ENCODE measurements around the gene PIK3R3. TPM values are rescaled to one million over a fixed set of nuclear protein-coding genes. Genes with fewer than 3 reads are reported as not detected.

PIK3R3 gene
- total and polyA plus RNA-seq, 8 donors: 3.4 to 33.8 (median 12.4) TPM

GRCh38 chr1:46011121-46011695 is 121.2 kb downstream of the PIK3R3 start:
- Histone ChIP-seq H3K27me3 (no peaks in the 10 kb centered on the region), H3K36me3 (peaks cover 28 to 73% (median 59%) of the 10 kb centered on the region in 4 donors), H3K9me3 (no peaks in the 10 kb centered on the region), H3K4me1 (peaks cover 0 to 5% (median 0%) of the 10 kb centered on the region in 4 donors), H3K4me3 (no peak overlapping the region), H3K27ac (no peak overlapping the region)
- DNase-seq: no peak
- intact Hi-C loops (cut with DNase I; ENCODE audit: low total_unique reads): no loop called here
- 77 to 90% (median 87%) methylated on average over 7 of the region's 7 CpGs for WGBS, 5 donors
- TF ChIP-seq POLR2A (IDR thresholded peaks at IDR 0.05) (no peak), POLR2AphosphoS5 (IDR thresholded peaks at IDR 0.05) (no peak), CTCF (IDR thresholded peaks at IDR 0.05) (no peak), EP300 (IDR thresholded peaks at IDR 0.05) (no peak)

GRCh38 chr1:46010611-46011010 is 121.8 kb downstream of the PIK3R3 start:
- intact Hi-C loops (cut with DNase I; ENCODE audit: low total_unique reads): no loop called here
- H3K4me1 ChIP-seq: peaks cover 0 to 11% (median 0%) of the 10 kb centered on the region in 4 donors
- WGBS, 5 donors: 92 to 96% (median 94%) methylated on average over 6 of the region's 6 CpGs
- no peaks in the 10 kb centered on the region for H3K9me3 ChIP-seq
- TF ChIP-seq POLR2AphosphoS5 (IDR thresholded peaks at IDR 0.05): no peak
- TF ChIP-seq EP300 (IDR thresholded peaks at IDR 0.05): no peak
- TF ChIP-seq CTCF (IDR thresholded peaks at IDR 0.05): no peak
- TF ChIP-seq POLR2A (IDR thresholded peaks at IDR 0.05): no peak
- no peak for DNase-seq
- H3K27ac ChIP-seq: no peak overlapping the region
- peaks cover 28 to 77% (median 63%) of the 10 kb centered on the region in 4 donors for H3K36me3 ChIP-seq
- no peaks in the 10 kb centered on the region for H3K27me3 ChIP-seq
- no peak overlapping the region for H3K4me3 ChIP-seq

- no peak overlapping the region for H3K27ac ChIP-seq
- H3K9me3 ChIP-seq: no peaks in the 10 kb centered on the region
- peaks cover 0 to 15% (median 0%) of the 10 kb centered on the region in 4 donors for H3K4me1 ChIP-seq
- intact Hi-C loops (cut with DNase I; ENCODE audit: low total_unique reads): no loop called here
- peaks cover 28 to 75% (median 63%) of the 10 kb centered on the region in 4 donors for H3K36me3 ChIP-seq
- no peaks in the 10 kb centered on the region for H3K27me3 ChIP-seq
- TF ChIP-seq POLR2AphosphoS5 (IDR thresholded peaks at IDR 0.05) (no peak), CTCF (IDR thresholded peaks at IDR 0.05) (no peak), EP300 (IDR thresholded peaks at IDR 0.05) (no peak), POLR2A (IDR thresholded peaks at IDR 0.05) (no peak)
- H3K4me3 ChIP-seq: no peak overlapping the region
- DNase-seq: no peak
Measured at GRCh38 chr1:46008585-46008984, 123.8 kb downstream of the PIK3R3 start.

- Histone ChIP-seq H3K27ac (no peak overlapping the region), H3K4me1 (peaks cover 0 to 15% (median 0%) of the 10 kb centered on the region in 4 donors), H3K36me3 (peaks cover 25 to 55% (median 51%) of the 10 kb centered on the region in 4 donors), H3K9me3 (no peaks in the 10 kb centered on the region), H3K27me3 (no peaks in the 10 kb centered on the region), H3K4me3 (no peak overlapping the region)
- WGBS, 5 donors: 80 to 100% (median 92%) methylated on average over 1 of the region's 1 CpG
- no peak for TF ChIP-seq POLR2AphosphoS5 (IDR thresholded peaks at IDR 0.05)
- TF ChIP-seq EP300 (IDR thresholded peaks at IDR 0.05): no peak
- no peak for TF ChIP-seq CTCF (IDR thresholded peaks at IDR 0.05)
- no peak for TF ChIP-seq POLR2A (IDR thresholded peaks at IDR 0.05)
- intact Hi-C loops (cut with DNase I; ENCODE audit: low total_unique reads): no loop called here
- DNase-seq: no peak
Measured at GRCh38 chr1:46005594-46005993, 126.8 kb downstream of the PIK3R3 start.

Measured in stomach (tissue), 9 donors.